ENCODE data around the gene PITPNC1. TPM values are rescaled to one million over a fixed set of nuclear protein-coding genes. Genes with fewer than 3 reads are reported as not detected.

The PITPNC1 gene
- total RNA-seq, 1 donor from 2014 or later: 28.7 TPM

- FAIRE-seq: no peak
- H3K36me3 ChIP-seq (ENCODE audit: control insufficient read depth, insufficient read depth, low read length): no peaks in the 10 kb centered on the region
- H3K27me3 ChIP-seq (ENCODE audit: control insufficient read depth, insufficient read depth, low read length): no peaks in the 10 kb centered on the region
Measured at GRCh38 chr17:67632141-67632540, 255.1 kb downstream of the PITPNC1 start.

GRCh38 chr17:67633751-67634211 is 256.7 kb downstream of the PITPNC1 start:
- Histone ChIP-seq H3K4me3 (ENCODE audit: low read depth, low read length) (no peak overlapping the region), H3K27me3 (ENCODE audit: control insufficient read depth, insufficient read depth, low read length) (no peaks in the 10 kb centered on the region), H3K36me3 (ENCODE audit: control insufficient read depth, insufficient read depth, low read length) (no peaks in the 10 kb centered on the region)
- no peak for DNase-seq (ENCODE audit: low read depth)
- no peak for FAIRE-seq
- TF ChIP-seq CTCF (IDR thresholded peaks at IDR 0.05; ENCODE audit: insufficient read depth, low read length, severe bottlenecking): no peak

More at GRCh38 chr17:67632141-67632540, 255.1 kb downstream of the PITPNC1 start:
- no peak for TF ChIP-seq CTCF (IDR thresholded peaks at IDR 0.05; ENCODE audit: insufficient read depth, low read length, severe bottlenecking)
- no peak for DNase-seq (ENCODE audit: low read depth)
- no peak overlapping the region for H3K4me3 ChIP-seq (ENCODE audit: low read depth, low read length)

DNA sequence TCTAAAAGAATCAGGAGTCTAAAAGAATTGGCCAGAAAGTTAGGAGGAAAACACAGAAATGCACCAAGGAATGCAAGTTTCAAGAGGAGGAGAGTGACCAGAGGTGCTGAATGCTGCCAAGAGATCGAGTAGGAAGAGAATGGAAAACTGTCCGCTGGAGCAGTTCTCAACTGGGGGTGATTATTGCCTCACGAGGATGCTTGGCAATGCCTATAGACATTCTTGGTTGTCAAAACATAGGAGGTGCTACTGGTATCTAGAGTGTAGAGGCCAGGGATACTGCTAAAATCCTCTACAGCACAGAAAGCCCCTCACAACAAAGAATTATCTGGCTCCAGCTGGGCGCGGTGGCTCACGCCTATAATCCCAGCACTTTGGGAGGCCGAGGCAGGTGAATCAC is 258.6 kb downstream of the PITPNC1 start:
- H3K4me3 ChIP-seq (ENCODE audit: low read depth, low read length): no peak overlapping the region
- no peak for TF ChIP-seq CTCF (IDR thresholded peaks at IDR 0.05; ENCODE audit: insufficient read depth, low read length, severe bottlenecking)
- no peaks in the 10 kb centered on the region for H3K27me3 ChIP-seq (ENCODE audit: control insufficient read depth, insufficient read depth, low read length)
- DNase-seq (ENCODE audit: low read depth) (no peak), FAIRE-seq (no peak)
- no peaks in the 10 kb centered on the region for H3K36me3 ChIP-seq (ENCODE audit: control insufficient read depth, insufficient read depth, low read length)

DNA sequence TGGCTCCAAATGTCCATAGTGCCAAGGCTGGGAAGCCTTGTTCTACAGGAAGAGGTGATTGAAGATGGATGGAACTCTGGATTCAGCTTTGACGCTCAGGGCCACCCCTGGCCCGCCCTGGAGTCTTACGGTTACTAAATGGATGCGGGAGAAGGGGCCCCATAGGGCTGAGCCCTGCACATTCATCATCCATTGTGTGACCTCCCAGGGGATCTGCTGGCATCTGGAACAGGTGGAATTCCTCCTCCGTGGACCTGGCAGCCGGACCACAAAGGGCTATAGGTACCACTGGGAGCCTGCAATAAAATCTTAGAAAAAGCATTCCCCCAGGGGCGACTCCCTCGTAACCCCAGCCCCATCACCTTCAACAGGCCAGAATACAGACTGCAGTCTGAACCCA is 259.2 kb downstream of the PITPNC1 start:
- no peak for DNase-seq (ENCODE audit: low read depth)
- no peaks in the 10 kb centered on the region for H3K36me3 ChIP-seq (ENCODE audit: control insufficient read depth, insufficient read depth, low read length)
- H3K4me3 ChIP-seq (ENCODE audit: low read depth, low read length): no peak overlapping the region
- no peak for TF ChIP-seq CTCF (IDR thresholded peaks at IDR 0.05; ENCODE audit: insufficient read depth, low read length, severe bottlenecking)
- no peaks in the 10 kb centered on the region for H3K27me3 ChIP-seq (ENCODE audit: control insufficient read depth, insufficient read depth, low read length)
- FAIRE-seq: no peak

DNA sequence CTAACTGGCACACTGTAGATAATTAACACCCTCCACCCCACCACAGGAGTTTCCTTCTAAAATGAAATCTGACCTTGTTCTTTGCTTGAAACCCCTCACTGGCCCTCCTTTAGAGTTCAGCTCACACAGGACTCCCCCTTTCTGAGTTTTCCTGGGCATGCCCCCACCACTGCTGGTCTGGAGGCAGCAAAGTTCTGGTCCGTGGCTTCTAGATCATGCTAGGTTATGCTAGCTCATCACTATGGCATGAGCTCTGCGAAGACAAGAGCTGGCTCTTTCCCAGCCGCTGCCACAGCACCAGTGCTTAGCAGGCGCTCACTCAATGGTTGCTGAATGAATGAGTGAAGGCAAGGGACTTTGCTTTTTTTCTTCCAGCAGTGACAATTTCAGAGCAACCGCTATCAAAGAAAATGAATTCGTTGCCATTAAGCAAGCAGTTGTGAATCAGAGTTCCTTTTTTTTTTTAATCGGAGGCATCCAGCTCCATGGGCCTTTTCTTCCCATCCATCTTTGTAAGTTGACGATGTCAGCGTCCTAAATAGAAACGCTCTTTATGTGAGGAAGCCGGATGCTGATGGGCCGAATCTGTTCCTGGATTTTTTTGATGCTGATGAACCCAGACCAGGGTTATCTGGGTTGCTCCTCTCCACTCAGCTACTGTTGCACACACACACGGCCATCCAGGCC is 259.9 kb downstream of the PITPNC1 start:
- no peak overlapping the region for H3K4me3 ChIP-seq (ENCODE audit: low read depth, low read length)
- no peak for FAIRE-seq
- no peaks in the 10 kb centered on the region for H3K27me3 ChIP-seq (ENCODE audit: control insufficient read depth, insufficient read depth, low read length)
- DNase-seq (ENCODE audit: low read depth): peak; percentile 26
- no peak for TF ChIP-seq CTCF (IDR thresholded peaks at IDR 0.05; ENCODE audit: insufficient read depth, low read length, severe bottlenecking)
- no peaks in the 10 kb centered on the region for H3K36me3 ChIP-seq (ENCODE audit: control insufficient read depth, insufficient read depth, low read length)
